Activated effector memory CD4-positive, alpha-beta T cell treated with Interleukin-2 at 50 U/mL for 16 hours (primary cell): Measurements from ENCODE around the gene ARL13B.
"Not testable (repeated sequence)": the region's sequence is repeated elsewhere in the genome, so short reads cannot be mapped to it uniquely, and the experiment has no call there.

Experiments used
- DNase-seq: peaks from one replicate; pipeline ENCODE4 v3.0.0-alpha.2; 2020

Gene ARL13B

GRCh38 chr3:93979850-93980676, at the start of gene ARL13B:
Gene ARL13B, plus strand, starts transcription at chr3:93980155. Its CDS starts 269 bp downstream, at chr3:93980424.
- peak; percentile 89 for DNase-seq

DNA sequence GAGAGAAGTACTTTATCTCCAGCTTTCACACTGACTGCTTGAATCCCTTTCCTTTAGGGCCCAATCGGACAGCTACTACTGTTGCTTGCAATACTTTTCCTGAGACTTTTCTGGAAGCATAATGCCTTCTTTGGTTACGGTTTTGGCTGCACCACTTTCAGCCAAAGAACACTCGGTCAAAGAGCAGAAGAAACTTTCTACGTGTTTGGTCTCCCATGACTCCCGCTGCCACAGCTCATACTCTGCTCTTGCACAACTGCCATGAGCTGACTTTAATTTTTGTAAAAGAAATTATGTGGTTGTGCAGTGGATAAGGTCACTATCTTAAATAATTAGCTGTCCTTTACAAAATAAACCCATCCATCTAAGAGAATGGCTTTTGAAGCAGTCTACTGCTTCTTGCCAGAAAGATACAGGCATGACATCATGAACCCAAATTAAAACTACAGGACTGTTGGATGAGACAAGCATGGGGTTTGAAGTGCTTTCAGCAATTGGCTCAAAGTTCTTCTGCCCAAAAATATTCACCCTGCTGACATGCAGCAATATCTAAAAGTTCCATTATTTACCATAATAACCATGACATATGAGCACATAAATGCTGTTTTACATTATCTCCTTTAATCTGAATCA, 48.2 kb upstream of the ARL13B start:
- no peak for DNase-seq

- no peak for DNase-seq
Observed at GRCh38 chr3:93934366-93935046, 45.4 kb upstream of the ARL13B start.

- no peak for DNase-seq
Observed at GRCh38 chr3:93936549-93936948, 43.4 kb upstream of the ARL13B start.

- DNase-seq = not testable (repeated sequence)
Observed at GRCh38 chr3:93937485-93937884, 42.5 kb upstream of the ARL13B start.

- not testable (repeated sequence) for DNase-seq
Observed at GRCh38 chr3:93949958-93950357, 30.0 kb upstream of the ARL13B start.

GRCh38 chr3:93961026-93961425, 18.9 kb upstream of the ARL13B start:
- DNase-seq = no peak

GRCh38 chr3:93961489-93961888, 18.5 kb upstream of the ARL13B start:
- no peak for DNase-seq

DNA sequence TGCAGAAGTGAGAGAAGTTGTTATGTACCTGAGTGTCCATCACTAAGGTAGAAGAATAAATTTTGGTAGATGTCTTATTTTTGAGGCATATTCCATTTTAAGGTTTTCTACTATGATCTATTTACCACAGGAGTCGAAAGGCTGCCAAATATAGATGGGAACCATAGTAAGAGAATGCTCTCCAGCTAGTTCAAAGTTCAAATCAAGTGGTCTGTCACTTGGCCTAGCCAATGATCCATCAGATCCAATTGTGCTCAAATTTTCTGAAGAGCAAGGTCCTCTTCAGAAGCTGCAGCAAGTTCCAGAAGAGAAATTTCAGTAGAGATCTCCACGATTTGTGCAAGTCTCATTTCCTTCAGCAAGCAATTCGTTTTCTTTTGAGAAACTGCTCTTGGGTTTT, 17.2 kb upstream of the ARL13B start:
- no peak for DNase-seq

DNA sequence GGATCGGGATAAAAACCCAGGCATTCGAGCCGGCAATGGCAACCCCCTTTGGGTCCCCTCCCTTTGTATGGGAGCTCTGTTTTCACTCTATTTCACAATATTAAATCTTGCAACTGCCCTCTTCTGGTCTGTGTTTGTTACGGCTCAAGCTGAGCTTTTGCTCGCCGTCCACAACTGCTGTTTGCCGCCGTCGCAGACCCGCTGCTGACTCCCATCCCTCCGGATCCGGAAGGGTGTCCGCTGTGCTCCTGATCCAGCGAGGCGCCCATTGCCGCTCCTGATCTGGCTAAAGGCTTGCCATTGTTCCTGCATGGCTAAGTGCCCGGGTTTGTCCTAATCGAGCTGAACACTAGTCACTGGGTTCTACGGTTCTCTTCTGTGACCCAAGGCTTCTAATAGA, 14.8 kb upstream of the ARL13B start:
- not testable (repeated sequence) for DNase-seq

DNA sequence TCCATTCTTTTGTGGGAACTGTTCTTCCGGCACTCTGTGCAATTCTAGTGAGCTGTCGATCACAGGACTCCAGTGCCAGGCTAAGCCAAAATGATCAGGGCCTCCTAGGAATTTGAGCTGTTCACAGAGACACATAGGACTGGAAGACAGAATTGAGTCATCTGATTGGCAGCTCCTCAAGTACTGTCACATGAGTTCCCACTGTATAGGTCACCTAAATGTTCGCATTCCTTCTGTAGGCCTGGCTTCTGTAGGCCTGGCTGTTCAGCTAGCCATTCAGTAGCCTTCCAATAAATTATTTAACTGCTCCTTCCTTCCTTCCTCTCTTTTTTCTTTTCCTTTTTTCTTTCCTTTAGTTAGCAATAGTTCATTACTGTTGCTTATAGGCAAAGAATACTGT, 10.5 kb upstream of the ARL13B start:
- DNase-seq = no peak

DNA sequence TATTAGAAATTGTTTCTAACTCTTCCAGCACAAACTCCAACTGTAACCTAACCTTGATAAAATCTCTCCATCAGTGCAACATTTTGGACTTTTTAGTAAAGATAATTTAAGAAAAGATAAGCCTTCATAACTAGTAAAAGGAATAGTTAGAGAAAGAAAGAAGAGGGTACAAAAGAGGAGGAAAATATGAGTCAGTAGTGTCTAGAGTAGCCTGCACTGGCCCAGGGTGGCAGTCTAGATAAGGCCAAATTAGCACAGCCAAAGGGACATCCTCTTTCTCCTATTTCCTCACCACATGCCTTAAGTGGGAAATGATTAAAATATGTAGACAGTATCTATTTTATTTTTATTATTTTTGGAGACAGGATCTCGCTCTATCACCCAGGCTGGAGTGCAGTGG, 10.0 kb upstream of the ARL13B start:
- DNase-seq = no peak

DNA sequence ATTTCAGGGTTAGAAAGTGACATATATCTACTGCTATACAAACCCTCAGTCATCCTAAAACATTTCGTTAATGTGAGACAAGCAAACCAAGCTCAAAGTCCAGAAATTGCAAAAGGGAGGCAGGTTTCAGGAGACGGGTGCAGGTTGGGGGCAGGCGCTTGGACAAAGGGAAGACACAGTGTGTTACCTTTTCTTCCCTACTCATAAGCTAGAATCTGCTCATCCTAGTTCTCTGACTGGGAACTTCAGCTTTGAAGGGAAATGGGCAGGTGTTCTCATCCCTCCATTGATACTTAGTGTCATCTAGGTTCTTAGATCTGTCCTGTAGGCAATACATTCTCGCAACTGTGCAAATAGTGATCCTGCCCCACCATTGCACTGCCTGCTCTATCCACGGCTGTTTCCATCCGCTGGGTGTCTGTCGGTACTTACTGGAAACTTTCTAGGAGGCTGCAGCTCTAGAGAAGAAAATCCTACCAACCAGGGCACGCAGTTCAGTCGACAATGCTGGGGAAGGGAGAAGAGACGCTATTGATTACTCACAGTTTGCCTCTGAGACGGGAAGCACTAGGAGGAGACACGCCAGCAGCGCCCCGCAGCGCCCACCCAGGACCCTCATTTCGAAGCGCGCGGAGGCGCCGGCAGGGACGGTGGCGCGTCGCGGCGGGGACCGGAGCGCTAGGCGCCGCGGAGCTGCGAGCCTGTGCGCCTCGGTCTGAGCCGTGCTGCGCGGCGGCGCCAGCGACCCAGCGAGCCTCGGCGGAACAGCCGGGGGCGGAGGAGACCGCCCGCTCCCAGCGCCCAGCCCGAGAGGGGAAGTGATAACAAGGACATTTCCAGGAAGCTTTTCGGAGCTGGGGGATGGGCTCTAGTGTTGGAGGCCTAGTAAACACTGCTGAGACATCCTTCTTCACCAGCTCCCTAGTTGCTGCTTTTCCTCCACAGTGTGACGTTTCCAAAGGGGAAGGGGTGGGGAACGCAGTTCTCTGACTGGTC, 6.5 kb upstream of the ARL13B start, which contains the start of gene PROS1:
PROS1 (minus strand) TSS at position 766 of the 996 bp plus-strand sequence; CDS start at position 619, 147 bp downstream.
- peak; percentile 12 for DNase-seq

DNA sequence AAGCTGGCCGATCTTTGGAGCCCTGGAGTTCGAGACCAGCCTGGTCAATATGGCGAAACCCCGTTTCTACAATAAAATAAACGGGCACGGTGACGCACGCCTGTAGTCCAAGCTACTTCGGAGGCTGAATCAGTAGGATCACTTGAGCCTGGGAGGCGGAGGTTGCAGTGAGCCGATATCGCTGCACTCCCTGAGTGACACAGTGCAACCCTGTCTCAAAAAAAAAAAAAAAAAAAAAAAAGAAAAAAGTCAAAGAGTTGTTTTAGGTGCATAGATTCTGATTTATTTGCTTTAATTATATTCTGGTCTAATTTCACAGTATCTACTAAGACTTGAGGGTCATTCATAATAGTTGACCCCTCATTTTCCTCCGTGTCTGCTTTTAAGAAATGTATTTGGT, 1.7 kb downstream of the ARL13B start:
- DNase-seq = no peak

- DNase-seq = no peak
Observed at GRCh38 chr3:93983408-93983807, 3.5 kb downstream of the ARL13B start.

GRCh38 chr3:93984618-93985017, 4.7 kb downstream of the ARL13B start:
- no peak for DNase-seq

DNA sequence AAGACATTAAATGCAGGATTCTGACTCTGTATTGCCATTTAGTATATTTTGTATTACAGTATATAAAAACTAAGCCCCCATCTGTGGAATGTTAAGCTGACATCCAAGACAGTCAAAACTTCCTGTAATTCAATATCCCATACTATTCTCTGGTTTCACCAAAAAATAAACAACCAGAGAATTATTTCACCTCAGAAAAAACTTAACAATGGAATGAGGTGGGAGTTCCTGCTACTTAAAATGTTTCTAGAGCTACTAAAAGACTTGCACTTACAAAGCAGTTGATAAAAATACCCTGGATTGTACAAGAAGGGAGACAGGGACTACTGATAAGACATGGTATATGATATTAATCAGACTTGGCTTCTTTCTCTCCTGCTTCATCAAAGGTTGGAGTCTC, 8.3 kb downstream of the ARL13B start:
- no peak for DNase-seq

GRCh38 chr3:93988764-93989163, 8.8 kb downstream of the ARL13B start:
- no peak for DNase-seq

DNA sequence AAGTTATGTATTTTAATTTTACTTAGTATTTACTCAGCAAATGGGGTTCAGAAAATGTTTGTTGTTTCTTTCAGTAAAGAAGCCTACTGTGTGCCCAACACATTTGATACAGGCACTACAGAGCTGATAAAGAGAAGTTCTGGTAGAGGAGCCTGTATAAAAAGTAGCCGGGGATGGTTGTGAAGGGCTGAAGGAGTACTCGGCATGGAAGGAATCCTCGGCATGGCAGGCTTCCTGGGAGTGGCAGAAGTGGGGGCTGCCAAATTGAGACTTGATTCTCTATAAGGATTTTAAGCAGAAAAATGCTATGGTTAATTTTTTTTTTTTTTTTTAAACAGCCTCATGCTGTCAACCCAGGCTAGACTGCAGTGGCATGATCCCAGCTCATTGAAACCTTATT, 9.3 kb downstream of the ARL13B start:
- DNase-seq = no peak

GRCh38 chr3:93991631-93992030, 11.7 kb downstream of the ARL13B start:
- DNase-seq = no peak

DNA sequence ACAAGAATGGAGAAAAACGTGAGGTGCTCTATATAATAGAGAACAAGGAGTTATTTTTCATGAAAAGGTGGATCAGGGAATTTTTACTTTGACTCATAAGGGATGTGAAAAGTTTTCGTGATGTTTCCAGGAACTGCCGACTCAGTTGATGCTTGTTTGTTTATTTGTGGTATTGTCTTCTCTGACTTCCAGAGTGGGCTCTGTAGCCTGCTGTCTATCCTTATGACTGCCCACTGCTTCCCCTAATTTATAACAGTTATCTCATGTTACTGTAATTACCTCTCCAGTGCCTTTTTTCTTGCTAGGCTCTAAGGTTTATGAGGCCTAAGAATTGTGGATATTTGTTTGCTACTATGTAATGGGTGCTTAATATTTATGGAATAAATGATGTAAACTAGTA, 12.3 kb downstream of the ARL13B start:
- no peak for DNase-seq

GRCh38 chr3:93994056-93994455, 14.1 kb downstream of the ARL13B start:
- DNase-seq = no peak
